Left lung (tissue), 10 donors: ENCODE data around the gene KLRC4. TPM values are rescaled to one million over a fixed set of nuclear protein-coding genes. Genes with fewer than 3 reads are reported as not detected.
"Not testable (repeated sequence)": the region's sequence is repeated elsewhere in the genome, so short reads cannot be mapped to it uniquely, and the experiment has no call there.

Source experiments
- ATAC-seq: fragments of 200-7000 bp; cut with Tn5 transposase; one replicate; pipeline ENCODE4 v1.9.1; 2020; ENCODE audit warnings: moderate library complexity
- DNase-seq, 4 donors: peaks; one replicate each; pipeline ENCODE4 v3.0.0-alpha.2; 2013 to 2020
- H3K27ac ChIP-seq, 2 donors: fragments of 200-600 bp; sonication (generic) in 1 of 2; one replicate each; pipeline versions ENCODE4 v1.5.0 to v1.8.0; 2020 to 2021
- H3K27me3 ChIP-seq, 2 donors: fragments of 200-600 bp; sonication (generic) in 1 of 2; one replicate each; pipeline versions ENCODE4 v1.5.0 to v1.8.0; 2020 to 2021
- H3K36me3 ChIP-seq, 2 donors: fragments of 200-600 bp; sonication (generic) in 1 of 2; one replicate each; pipeline versions ENCODE4 v1.5.0 to v1.8.0; 2020 to 2021
- H3K4me1 ChIP-seq, 2 donors: fragments of 200-600 bp; one replicate each; pipeline ENCODE4 v1.8.0; 2021
- H3K4me3 ChIP-seq, 2 donors: fragments of 200-600 bp; sonication (generic) in 1 of 2; one replicate each; pipeline versions ENCODE4 v1.5.0 to v1.8.0; 2020 to 2021; ENCODE audit warnings: mild to moderate bottlenecking in 1 of 2
- H3K9me3 ChIP-seq, 2 donors: fragments of 200-600 bp; sonication (generic) in 1 of 2; one replicate each; pipeline versions ENCODE4 v1.5.0 to v1.8.0; 2020 to 2021
- intact Hi-C, 2 donors: fragments of 100-400 bp; cut with DNase I; formaldehyde crosslinking; loops; one replicate each; pipeline versions ENCODE4 v1.11.2 to v1.14.2; 2022
- polyA plus RNA-seq, 6 donors: library from polyadenylated mRNA; unstranded; fragments of 120-200 nt; gene quantifications; one replicate each; pipeline ENCODE4 v1.2.1, GENCODE V29; 2013; ENCODE audit not compliant: insufficient read length in 6 of 6
- total RNA-seq, 2 donors: library from RNA; stranded (reverse); fragmentation: NEBNext Ultra II Directional; extraction: Animal tissue kit (Norgen Biotek cat#: 25700); gene quantifications; one replicate each; pipeline ENCODE4 v1.2.1, GENCODE V29; 2021
- TF ChIP-seq, protein P1 (sequence below), 2 donors: fragments of 200-600 bp; sonication (generic) in 1 of 2; IDR thresholded peaks; one replicate each; pipeline versions ENCODE4 v1.5.0 to v1.8.0; 2021; ENCODE audit warnings: antibody characterized with exemption in 2 of 2
- donor health status: DM: no; HTN: yes; CAD: no.
- donor health status: DM: no; HTN: no; CAD: no.

The KLRC4 gene
- total and polyA plus RNA-seq, 8 donors = 0.21 to 1.3 (median 0.35) TPM; not detected in 2

DNA sequence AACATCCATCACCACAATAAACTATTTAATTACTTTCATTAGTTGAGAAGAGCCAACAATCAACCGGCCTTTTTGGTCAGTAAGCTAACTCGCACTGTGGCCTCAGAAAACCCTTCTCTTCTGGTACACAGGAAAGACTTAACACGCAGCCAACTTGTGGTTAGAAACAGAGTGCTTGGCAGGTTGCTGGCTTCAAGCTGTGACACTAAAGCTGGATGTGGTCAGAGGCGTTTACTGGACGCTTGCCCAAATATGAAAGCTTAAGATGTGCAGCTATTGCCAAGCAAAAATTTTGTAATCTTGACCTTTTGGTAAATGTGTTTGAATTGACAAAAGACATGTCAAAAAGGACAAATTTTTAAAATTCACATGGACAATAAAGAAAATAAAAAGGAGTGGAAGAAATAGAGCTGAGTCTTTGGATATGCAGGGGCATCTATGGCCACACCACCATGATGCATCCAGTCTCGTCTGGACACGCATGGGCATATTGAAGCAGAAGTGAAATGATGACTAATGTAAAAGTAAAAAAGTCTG lies 17.1 kb downstream of the KLRC4 start:
- ATAC-seq = peak; percentile 89
- no peaks in the 10 kb centered on the region for H3K27me3 ChIP-seq

DNA sequence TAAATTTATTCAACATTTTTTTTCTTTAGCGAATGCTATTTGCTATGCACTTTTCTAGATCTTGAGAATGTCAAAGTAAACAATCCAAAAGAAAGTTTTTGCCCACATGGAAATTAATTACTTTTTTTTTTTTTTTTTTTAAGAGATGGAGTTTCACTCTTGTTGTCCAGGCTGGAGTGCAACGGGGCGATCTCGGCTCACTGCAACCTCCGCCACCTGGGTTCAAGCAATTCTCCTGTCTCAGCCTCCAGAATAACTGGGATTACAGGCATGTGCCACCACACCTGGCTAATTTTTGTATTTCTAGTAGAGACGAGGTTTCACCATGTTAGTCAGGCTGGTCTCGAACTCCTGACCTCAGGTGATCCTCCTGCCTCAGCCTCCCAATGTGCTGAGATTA lies 18.6 kb downstream of the KLRC4 start:
- H3K4me3 ChIP-seq, intact Hi-C loops, H3K36me3 ChIP-seq, H3K9me3 ChIP-seq, DNase-seq, H3K27me3 ChIP-seq, H3K27ac ChIP-seq, ATAC-seq: not testable (repeated sequence)
- peaks cover 0 to 22% of the 10 kb centered on the region in 2 donors for H3K4me1 ChIP-seq

More for the DNA sequence above, 17.1 kb downstream of the KLRC4 start:
- Histone ChIP-seq H3K9me3 (no peaks in the 10 kb centered on the region), H3K27ac (no peak overlapping the region), H3K4me3 (no peak overlapping the region), H3K36me3 (no peaks in the 10 kb centered on the region), H3K4me1 (peaks cover 0 to 23% of the 10 kb centered on the region in 2 donors)
- TF ChIP-seq, protein P1, sequence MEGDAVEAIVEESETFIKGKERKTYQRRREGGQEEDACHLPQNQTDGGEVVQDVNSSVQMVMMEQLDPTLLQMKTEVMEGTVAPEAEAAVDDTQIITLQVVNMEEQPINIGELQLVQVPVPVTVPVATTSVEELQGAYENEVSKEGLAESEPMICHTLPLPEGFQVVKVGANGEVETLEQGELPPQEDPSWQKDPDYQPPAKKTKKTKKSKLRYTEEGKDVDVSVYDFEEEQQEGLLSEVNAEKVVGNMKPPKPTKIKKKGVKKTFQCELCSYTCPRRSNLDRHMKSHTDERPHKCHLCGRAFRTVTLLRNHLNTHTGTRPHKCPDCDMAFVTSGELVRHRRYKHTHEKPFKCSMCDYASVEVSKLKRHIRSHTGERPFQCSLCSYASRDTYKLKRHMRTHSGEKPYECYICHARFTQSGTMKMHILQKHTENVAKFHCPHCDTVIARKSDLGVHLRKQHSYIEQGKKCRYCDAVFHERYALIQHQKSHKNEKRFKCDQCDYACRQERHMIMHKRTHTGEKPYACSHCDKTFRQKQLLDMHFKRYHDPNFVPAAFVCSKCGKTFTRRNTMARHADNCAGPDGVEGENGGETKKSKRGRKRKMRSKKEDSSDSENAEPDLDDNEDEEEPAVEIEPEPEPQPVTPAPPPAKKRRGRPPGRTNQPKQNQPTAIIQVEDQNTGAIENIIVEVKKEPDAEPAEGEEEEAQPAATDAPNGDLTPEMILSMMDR (IDR thresholded peaks at IDR 0.05) = no peak
- intact Hi-C loops = no loop called here
- DNase-seq = peak in 3 of 4 donors; percentile 22 to 64 (median 57)

DNA sequence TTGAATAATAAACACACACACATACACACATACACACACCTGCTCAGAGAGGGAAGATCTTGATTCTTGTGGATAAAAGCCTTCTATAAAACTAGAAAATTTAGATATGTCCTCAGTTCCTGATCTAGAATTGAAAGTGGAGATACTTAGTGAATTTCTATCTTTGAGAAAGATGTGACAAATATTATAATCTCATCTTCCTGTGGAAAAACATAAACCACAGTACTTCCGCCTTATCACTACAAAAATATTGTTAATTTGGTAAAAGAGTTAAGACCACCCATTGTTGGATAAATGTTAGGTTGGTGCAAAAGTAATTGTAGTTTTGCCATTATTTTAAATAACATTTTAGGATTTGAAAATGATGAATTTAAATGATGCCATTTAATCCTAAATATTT lies 19.7 kb downstream of the KLRC4 start, which contains the start of gene KLRK1:
TSS of gene KLRK1 (minus strand) at position 138 of the 400 bp plus-strand sequence. CDS start 1,231 bp downstream, outside the sequence.
- Histone ChIP-seq H3K27ac (no peak within 1 kb of the TSS), H3K27me3 (no peaks in the 10 kb centered on the region), H3K4me1 (peaks cover 0 to 11% of the 10 kb centered on the region in 2 donors), H3K4me3 (no peak within 1 kb of the TSS), H3K36me3 (no peaks in the 10 kb centered on the region), H3K9me3 (no peaks in the 10 kb centered on the region)
- intact Hi-C loops = no loop called here
- DNase-seq (no peak), ATAC-seq (no peak)
- TF ChIP-seq, protein P1 (IDR thresholded peaks at IDR 0.05) = no peak

DNA sequence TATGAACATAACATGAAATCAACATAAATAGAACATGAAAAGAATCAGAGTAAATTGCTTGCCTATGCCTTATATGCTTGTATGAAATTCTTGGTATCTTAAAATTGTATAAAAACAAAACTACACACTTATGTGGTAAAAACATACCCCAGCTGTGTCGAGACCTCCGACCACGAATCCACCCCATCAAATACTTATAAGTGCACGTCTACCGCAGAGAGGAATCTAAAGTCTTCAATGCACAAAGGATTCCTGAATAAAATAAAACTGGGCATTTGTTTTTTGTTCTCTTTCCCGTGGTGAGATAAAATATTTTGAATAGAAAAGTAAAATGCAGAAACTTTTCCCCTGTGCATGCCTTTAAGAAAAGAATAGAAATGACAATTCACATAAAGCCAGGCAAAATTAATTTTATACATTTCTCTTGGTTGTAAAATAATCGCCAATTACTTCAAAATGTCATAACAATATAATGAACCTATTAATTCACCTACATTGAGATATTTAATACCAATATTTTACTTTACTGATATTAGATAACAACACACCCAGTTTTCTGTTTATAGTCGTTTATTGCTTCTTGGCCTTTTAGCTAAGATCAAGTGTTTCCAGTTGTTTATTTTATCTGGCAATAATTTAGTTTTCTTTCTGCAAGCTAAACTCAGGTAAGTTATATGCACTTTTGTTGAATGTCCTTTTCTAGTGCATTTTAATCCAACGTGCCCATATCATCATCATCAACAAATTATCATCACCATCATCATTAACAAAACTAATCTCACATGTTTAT lies 20.7 kb downstream of the KLRC4 start:
- Histone ChIP-seq H3K27me3 (no peaks in the 10 kb centered on the region), H3K36me3 (no peaks in the 10 kb centered on the region), H3K9me3 (no peaks in the 10 kb centered on the region), H3K4me1 (peaks cover 0 to 11% of the 10 kb centered on the region in 2 donors), H3K4me3 (no peak overlapping the region), H3K27ac (no peak overlapping the region)
- TF ChIP-seq, protein P1 (IDR thresholded peaks at IDR 0.05) = no peak
- intact Hi-C loops = no loop called here
- DNase-seq (no peak), ATAC-seq (no peak)

DNA sequence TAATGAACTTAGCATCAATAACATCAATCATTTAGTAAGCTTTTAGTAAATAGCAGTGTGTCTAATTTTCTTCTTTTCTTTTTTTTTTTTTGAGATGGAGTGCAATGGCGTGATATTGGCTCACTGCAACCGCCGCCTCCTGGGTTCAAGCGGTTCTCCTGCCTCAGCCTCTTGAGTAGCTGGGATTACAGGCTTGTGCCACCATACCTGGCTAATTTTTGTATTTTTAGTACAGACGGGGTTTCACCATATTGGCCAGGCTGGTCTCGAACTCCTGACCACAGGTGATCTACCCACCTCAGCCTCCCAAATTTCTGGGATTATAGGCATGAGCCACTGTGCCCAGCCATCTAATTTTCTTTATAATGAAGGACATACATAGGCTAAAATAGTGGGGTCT lies 22.1 kb downstream of the KLRC4 start:
- H3K4me3 ChIP-seq = peak overlapping the region in 1 of 2 donors; percentile 1
- H3K4me1 ChIP-seq, H3K27me3 ChIP-seq, DNase-seq, H3K36me3 ChIP-seq, H3K9me3 ChIP-seq, H3K27ac ChIP-seq, ATAC-seq, intact Hi-C loops: not testable (repeated sequence)

DNA sequence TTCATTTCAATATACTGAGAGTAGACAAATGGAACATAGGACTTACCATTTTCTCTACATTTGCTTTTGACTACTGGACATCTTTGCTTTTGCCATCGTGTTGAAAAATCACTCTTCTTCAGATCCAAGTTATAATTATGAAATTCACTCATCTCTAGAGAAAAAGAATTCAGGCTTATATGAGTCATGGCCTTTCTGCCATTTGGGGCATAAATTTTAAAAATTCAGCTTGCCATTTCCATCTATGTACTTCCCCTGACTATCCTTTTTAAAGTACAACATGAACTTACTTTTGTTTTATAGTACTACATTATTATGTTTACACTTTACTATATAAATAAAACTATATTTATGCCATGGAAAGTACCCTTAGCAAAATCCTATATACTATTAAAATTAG lies 22.7 kb downstream of the KLRC4 start:
- H3K9me3 ChIP-seq = no peaks in the 10 kb centered on the region
- intact Hi-C loops = no loop called here
- no peak overlapping the region for H3K4me3 ChIP-seq
- H3K4me1 ChIP-seq = peaks cover 0 to 2% of the 10 kb centered on the region in 2 donors
- TF ChIP-seq, protein P1 (IDR thresholded peaks at IDR 0.05) = no peak
- no peak for DNase-seq
- ATAC-seq = no peak
- H3K36me3 ChIP-seq = no peaks in the 10 kb centered on the region
- no peak overlapping the region for H3K27ac ChIP-seq
- no peaks in the 10 kb centered on the region for H3K27me3 ChIP-seq
